ENCODE data around the gene TMEM259. TPM values are rescaled to one million over a fixed set of nuclear protein-coding genes. Genes with fewer than 3 reads are reported as not detected.

Gene TMEM259
- total and polyA plus RNA-seq, 2 of the 8 experiments (the other 6 are each of a cell fraction or from before 2014, with no cell fraction given), result 140 to 243 TPM

- TF ChIP-seq SIRT6 (IDR thresholded peaks at IDR 0.05; ENCODE audit: low read length) (no peak), BRCA1 (IDR thresholded peaks at IDR 0.05; ENCODE audit: low read depth, low read length) (no peak), SAP30 (IDR thresholded peaks at IDR 0.05; ENCODE audit: insufficient read depth, insufficient replicate concordance, low read length) (no peak), BACH1 (IDR thresholded peaks at IDR 0.05; ENCODE audit: low read length) (no peak), KDM5A (IDR thresholded peaks at IDR 0.05; ENCODE audit: low read length) (no peak), TCF12 (IDR thresholded peaks at IDR 0.05; ENCODE audit: low read depth, low read length) (no peak), POLR2A (IDR thresholded peaks at IDR 0.05; ENCODE audit: control extremely low read depth in 1 of 2, low read depth in 2 of 2, low read length in 2 of 2) (no peak), HDAC6 (IDR thresholded peaks at IDR 0.05; ENCODE audit: low read depth, low read length) (no peak), GABPA (IDR thresholded peaks at IDR 0.05; ENCODE audit: borderline replicate concordance, insufficient read depth, low read length) (peak; percentile 81; the same call in 1 of the 2 replicates), USF2 (IDR thresholded peaks at IDR 0.05; ENCODE audit: low read length) (no peak), YY1 (IDR thresholded peaks at IDR 0.05; ENCODE audit: low read depth, low read length) (peak; percentile 57; the same call in 1 of the 2 replicates), CBX5 (IDR thresholded peaks at IDR 0.05; ENCODE audit: low read depth, low read length) (no peak), MAFK (IDR thresholded peaks at IDR 0.05; ENCODE audit: low read depth, low read length) (no peak), CREB1 (IDR thresholded peaks at IDR 0.05) (no peak), SP1 (IDR thresholded peaks at IDR 0.05; ENCODE audit: low read depth, low read length) (no peak; the same call in 1 of the 2 replicates), TBP (IDR thresholded peaks at IDR 0.05; ENCODE audit: low read depth, low read length) (no peak), TAF1 (IDR thresholded peaks at IDR 0.05; ENCODE audit: low read depth, low read length) (no peak), HDAC2 (IDR thresholded peaks at IDR 0.05; ENCODE audit: borderline replicate concordance in 1 of 2, low read depth in 2 of 2, low read length in 2 of 2) (no peak)
Measured at GRCh38 chr19:982567-983170, 38.3 kb downstream of the TMEM259 start (continued).

Measured in H1 (cell line).